HuH-7.5 (cell line): ENCODE data around the gene ATAD3A.
"Not testable (repeated sequence)": the region's sequence is repeated elsewhere in the genome, so short reads cannot be mapped to it uniquely, and the experiment has no call there.

Source experiments
- DNase-seq: peaks from one replicate; pipeline ENCODE4 v3.0.0; 2011; ENCODE audit warnings: low spot score

Gene ATAD3A

DNA sequence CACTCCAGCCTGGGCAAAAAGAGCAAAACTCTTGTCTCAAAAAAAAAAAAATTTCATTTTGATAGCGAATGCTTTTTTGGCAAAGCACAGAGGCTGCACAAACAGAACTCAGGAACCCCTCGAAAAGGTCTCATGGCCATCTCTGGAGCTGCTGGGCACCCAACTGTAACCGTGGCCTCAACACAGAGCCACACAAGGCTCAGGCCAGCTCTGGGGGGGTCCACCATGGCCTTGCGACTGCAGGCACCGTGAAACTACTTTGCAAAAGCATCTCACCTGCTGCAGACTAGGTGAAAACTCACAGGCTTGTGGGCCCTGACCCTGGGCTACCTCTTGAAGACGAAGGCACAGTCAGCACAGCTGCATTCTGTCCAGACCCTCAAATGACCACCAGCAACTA is 44.5 kb downstream of the ATAD3A start:
- no peak for DNase-seq

DNA sequence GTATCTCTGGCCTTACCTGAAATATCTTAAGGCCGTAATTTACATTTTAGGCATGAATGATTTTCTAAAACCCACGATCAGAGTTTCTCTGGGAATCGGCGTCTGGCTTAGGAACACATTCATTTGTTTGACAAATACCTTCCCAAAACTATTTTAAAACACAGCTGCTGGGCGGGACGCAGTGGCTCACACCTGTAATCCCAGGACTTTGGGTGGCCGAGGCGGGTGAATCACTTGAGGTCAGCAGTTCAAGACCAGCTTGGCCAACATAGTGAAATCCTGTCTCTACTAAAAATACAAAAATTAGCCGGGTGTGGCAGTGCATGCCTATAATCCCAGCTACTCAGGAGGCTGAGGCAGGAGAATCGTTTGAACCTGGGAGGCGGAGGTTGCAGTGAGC is 45.0 kb downstream of the ATAD3A start:
- DNase-seq, result not testable (repeated sequence)

DNA sequence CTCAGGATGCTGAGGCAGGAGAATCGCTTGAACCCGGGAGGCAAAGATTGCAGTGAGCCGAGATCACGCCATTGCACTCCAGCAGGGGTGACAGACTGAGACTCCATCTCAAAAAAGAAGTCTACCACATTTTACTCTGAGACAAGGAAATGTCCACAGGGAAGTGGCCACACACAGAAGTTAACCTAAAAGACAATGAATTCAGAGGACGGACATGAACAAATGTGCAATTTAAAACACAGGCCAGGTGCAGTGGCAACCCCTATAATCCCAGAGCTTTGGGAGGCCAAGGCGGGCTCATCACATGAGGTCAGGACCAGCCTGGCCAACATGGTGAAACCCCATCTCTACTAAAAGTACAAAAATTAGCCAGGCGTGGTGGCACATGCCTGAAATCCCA is 45.7 kb downstream of the ATAD3A start:
- DNase-seq, result not testable (repeated sequence)

- no peak for DNase-seq
These were observed 46.6 kb downstream of the ATAD3A start for GRCh38 chr1:1558591-1558990.

DNA sequence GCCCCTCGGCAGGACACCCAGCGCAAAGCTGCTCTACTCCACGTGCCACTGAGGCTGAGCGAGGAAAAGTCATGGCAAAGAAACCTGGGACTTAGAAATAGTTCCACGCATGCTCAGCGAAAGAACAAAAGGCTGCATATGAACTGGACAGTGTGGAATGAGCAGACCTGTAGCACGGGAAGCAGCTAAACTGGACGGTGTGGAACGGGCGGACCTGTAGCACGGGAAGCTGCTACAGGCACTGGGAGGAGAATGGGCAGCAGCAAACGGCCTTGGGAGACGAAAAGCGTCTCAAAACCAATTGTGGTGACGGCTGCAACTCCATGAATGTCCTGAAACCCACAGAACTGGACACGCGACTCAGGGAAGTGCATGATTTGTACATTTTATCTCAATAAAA is 47.1 kb downstream of the ATAD3A start:
- no peak for DNase-seq

GRCh38 chr1:1560178-1560577 is 48.2 kb downstream of the ATAD3A start:
- DNase-seq, result no peak

GRCh38 chr1:1561801-1562470 is 50.0 kb downstream of the ATAD3A start:
- no peak for DNase-seq

DNA sequence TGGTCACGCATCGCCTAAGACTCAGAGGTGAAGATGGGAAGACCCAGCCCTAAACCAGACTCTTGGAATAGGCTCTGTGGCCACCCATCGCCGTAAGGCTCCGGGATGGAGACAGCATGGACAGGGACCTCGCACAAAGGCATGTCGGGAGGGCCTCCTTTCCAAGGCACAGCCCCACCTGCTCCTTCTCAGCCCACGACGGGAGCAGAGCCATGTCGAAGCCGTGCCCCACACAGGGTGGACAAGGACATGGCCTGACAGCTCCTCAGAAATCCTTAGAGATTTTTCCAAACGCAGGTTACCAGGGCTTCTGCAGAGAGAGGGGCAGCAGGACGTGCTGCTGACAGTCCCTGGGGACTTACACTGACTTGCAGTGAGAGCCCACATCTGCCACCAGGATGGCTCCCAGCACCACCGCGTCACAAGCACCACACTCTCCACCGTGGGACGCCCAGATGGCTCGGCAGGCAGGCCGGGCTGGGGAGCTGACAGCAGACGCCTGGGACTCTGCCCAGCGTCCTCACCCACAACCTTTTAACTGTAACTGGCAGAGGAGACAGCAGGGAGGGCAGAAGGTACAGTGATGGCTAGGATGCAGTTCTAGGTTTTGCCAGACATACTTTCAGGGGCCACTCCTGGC is 50.7 kb downstream of the ATAD3A start:
- DNase-seq, result no peak

- no peak for DNase-seq
These were observed 51.7 kb downstream of the ATAD3A start for GRCh38 chr1:1563688-1564087.

- DNase-seq, result no peak
These were observed 52.3 kb downstream of the ATAD3A start for GRCh38 chr1:1564268-1564667.

DNA sequence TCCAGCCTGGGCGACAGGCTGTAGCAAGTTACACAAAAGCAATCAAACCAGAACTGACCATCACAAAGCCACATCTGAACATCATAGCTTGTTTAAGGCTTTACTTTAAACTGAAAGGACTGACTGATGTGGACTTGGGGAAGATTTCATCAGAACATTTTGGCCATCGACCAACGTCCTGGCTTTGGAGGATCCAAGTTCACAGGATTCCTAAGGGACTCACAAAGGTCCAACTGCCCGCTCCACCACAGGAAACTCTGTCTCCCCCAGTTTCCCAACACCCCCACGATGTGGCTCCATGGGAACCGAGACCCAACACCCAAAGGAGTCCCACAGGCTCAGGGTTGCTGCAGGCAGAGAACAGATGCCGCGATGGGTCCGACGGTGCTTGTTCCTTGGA is 53.4 kb downstream of the ATAD3A start:
- no peak for DNase-seq

DNA sequence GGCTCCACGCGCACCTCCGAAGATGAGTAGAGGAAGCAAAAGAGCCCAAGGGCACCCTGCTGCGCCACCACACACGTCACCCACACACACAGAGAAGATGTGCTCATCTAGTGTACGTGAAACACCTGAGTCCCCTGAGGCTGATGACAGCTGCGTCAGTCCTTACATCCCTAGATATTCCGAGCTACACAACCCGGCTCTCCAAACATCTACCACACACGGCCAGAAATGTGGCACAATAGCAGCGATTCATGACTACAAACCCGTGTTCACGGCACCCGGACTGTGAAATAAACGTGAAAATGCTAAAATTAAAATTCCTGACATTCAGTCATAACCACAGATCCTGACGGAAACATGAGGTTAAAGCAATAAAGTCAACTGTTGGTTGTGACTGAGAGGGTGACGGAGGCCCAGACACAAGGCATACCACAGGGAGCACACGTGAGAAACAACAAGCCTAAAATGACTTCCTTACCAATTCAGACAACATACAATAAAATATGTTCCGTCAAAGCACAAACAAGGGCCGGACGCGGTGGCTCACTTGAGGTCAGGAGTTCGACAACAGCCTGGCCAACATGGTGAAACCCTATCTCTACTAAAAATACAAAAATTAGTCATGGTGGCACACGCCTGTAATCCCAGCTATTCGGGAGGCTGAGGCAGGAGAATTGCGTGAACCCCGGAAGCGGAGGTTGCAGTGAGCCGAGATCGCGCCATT is 55.4 kb downstream of the ATAD3A start:
- DNase-seq, result no peak

DNA sequence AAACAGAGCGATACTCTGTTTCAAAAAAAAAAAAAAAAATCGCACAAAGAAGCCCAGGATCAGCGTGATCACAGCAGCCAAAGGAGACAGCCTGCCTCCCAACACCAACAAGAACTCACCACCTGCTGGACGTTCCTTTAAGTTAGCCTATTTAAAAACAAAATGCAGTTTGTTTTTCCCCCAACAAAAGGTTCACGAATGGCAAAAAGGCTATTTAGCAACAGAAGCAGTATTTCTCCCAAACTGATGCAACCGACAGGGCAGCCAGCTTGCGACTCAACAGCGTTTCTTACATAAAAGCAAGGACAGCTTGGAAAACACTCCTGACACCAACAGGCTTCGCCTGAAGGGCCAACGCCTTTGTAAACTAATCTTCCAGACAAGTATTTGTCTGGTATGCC is 55.9 kb downstream of the ATAD3A start:
- DNase-seq, result no peak

GRCh38 chr1:1569341-1569740 is 57.4 kb downstream of the ATAD3A start:
- no peak for DNase-seq

- DNase-seq, result peak; percentile 62
These were observed 62.1 kb downstream of the ATAD3A start for GRCh38 chr1:1573843-1574720.

DNA sequence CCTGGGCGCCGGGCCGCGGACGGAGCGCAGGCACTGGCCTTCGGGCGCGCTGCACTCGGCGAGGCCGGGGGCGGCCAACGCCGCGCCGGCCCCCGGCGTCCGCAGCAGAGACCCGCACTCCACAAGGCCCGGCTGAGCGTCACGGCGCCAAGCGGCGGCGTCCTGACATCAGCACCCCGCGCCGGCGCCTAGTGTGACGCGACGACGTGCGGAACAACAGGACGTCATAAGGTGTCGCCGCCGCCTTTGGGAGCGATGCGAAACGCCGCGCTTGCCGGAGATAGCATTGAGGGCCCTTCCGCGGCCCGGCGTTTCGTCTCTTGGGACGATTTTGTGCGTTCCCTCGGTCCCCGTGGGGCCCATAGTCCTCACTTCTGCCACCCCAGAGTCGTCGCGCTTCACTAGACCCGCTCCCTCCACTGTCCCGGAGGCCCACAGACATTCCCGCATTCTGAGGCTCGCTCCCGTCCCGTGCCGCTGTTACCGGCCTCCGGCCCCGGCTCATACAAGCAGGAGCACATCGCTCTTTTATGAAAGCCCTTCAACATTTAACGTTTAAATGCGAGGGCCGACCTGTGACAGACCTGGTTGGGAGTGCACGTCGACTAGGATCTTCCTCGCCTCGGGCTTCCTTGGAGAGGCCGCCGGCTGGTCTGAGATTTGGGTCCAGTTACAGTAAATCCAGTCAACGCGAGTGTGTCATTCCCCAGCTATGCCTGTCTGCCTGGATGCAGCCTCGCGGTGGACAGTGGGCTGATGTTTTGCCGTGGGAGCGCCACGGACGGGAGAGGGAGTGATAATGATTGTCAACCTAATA is 63.0 kb downstream of the ATAD3A start, which contains the start of gene SSU72:
Gene SSU72, minus strand, starts transcription at position 143 of the 817 bp plus-strand sequence. CDS start 306 bp downstream, outside the sequence.
- peak; percentile 88 for DNase-seq

GRCh38 chr1:1577367-1578011 is 65.5 kb downstream of the ATAD3A start:
- DNase-seq, result no peak

- DNase-seq, result no peak
These were observed 66.5 kb downstream of the ATAD3A start for GRCh38 chr1:1578371-1578940.

DNA sequence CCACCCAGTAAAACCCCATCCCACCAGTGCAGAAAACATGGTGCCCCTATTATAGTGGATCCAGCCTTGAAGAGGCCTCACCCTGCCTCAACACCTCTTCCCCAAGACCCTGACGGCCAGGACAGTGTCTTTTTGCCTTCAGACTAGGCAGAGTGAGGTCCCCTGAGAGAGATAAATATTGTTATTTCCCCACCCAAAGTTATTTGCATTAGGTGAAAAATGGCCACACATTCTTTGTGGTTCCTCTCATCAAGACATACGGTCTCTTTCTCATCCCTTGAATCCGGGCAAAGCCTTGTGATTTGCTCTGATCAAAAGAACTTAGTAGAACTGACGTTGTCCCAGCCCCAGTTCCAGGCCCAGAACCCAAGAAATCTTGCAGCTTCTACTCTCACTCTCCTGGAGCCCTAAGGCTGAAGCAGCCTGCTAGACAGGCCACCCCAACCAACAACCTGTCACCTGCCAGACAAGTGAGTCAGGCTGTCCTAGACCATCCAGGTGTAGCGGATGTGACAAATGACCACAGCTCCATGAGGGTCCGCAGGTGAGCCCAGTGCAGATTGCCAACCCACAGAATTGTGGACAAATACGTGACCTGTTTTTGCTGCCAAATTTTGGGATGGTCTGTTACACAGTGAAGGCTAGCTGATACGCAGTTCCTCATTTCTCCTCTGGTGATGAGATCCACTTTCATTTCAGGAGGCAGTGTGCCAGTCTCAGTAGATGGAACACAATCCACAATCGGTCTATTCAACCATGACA is 70.8 kb downstream of the ATAD3A start:
- no peak for DNase-seq
